A549 (cell line): ENCODE results near the gene LTB.
"Not testable (repeated sequence)": the region's sequence is repeated elsewhere in the genome, so short reads cannot be mapped to it uniquely, and the experiment has no call there.

Experiments used
- CEBPB ChIP-seq, 2 experiments: fragments of >200 bp in 1 of 2; sonication (Bioruptor Twin) in 1 of 2; formaldehyde crosslinking in 1 of 2; IDR thresholded peaks; 2 replicates each; pipeline ENCODE4 v1.6.1; 2012 to 2016
- POLR2A ChIP-seq: IDR thresholded peaks from 2 replicates; pipeline ENCODE4 v1.6.1; 2012; ENCODE audit warnings: mild to moderate bottlenecking, low read length
- RAD21 ChIP-seq, 2 experiments: fragments of >200 bp in 1 of 2; sonication (Bioruptor Twin) in 1 of 2; formaldehyde crosslinking in 1 of 2; IDR thresholded peaks in 1 of 2; conservative IDR thresholded peaks in 1 of 2; 2 replicates in 1 of 2; 3 replicates in 1 of 2; pipeline ENCODE4 v1.6.1; 2012 to 2018; ENCODE audit warnings: inconsistent platforms in 1 of 2
- RFX5 ChIP-seq: fragments of 450-650 bp; IDR thresholded peaks from 2 replicates; pipeline ENCODE4 v1.7.1; 2014; ENCODE audit warnings: antibody characterized with exemption, mild to moderate bottlenecking, moderate library complexity
- TF ChIP-seq, protein P1 (sequence below): fragments of >200 bp; sonication (Bioruptor Twin); formaldehyde crosslinking; IDR thresholded peaks from 3 replicates; pipeline ENCODE4 v1.5.1; 2016

GRCh38 chr6:31590691-31591090 is 8.5 kb upstream of the LTB start:
- TF ChIP-seq, protein P1, sequence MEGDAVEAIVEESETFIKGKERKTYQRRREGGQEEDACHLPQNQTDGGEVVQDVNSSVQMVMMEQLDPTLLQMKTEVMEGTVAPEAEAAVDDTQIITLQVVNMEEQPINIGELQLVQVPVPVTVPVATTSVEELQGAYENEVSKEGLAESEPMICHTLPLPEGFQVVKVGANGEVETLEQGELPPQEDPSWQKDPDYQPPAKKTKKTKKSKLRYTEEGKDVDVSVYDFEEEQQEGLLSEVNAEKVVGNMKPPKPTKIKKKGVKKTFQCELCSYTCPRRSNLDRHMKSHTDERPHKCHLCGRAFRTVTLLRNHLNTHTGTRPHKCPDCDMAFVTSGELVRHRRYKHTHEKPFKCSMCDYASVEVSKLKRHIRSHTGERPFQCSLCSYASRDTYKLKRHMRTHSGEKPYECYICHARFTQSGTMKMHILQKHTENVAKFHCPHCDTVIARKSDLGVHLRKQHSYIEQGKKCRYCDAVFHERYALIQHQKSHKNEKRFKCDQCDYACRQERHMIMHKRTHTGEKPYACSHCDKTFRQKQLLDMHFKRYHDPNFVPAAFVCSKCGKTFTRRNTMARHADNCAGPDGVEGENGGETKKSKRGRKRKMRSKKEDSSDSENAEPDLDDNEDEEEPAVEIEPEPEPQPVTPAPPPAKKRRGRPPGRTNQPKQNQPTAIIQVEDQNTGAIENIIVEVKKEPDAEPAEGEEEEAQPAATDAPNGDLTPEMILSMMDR: not testable (repeated sequence)
- not testable (repeated sequence) for TF ChIP-seq RAD21 (conservative IDR thresholded peaks at IDR 0.05 in 1 of 2, IDR thresholded peaks at IDR 0.05 in 1 of 2); CEBPB (IDR thresholded peaks at IDR 0.05); POLR2A; RFX5
